Right renal pelvis (tissue), 4 donors: ENCODE results near the gene NFKBIL1. TPM values are rescaled to one million over a fixed set of nuclear protein-coding genes. Genes with fewer than 3 reads are reported as not detected.
"Not testable (repeated sequence)": the region's sequence is repeated elsewhere in the genome, so short reads cannot be mapped to it uniquely, and the experiment has no call there.

ENCODE experiments used
- DNase-seq, 4 donors: peaks; one replicate each; pipeline ENCODE4 v3.0.0-alpha.2; 2013; ENCODE audit warnings: low read depth in 4 of 4, low spot score in 3 of 4, missing footprints in 1 of 4
- polyA plus RNA-seq, 4 donors: library from polyadenylated mRNA; unstranded; fragments of 120-200 nt; gene quantifications; one replicate each; pipeline ENCODE4 v1.2.1, GENCODE V29; 2013; ENCODE audit not compliant: insufficient read length in 4 of 4

The NFKBIL1 gene, protein sequence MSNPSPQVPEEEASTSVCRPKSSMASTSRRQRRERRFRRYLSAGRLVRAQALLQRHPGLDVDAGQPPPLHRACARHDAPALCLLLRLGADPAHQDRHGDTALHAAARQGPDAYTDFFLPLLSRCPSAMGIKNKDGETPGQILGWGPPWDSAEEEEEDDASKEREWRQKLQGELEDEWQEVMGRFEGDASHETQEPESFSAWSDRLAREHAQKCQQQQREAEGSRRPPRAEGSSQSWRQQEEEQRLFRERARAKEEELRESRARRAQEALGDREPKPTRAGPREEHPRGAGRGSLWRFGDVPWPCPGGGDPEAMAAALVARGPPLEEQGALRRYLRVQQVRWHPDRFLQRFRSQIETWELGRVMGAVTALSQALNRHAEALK
- polyA plus RNA-seq, result 10 to 100 TPM; 19.1 to 27.4 (median 20.8) TPM

DNA sequence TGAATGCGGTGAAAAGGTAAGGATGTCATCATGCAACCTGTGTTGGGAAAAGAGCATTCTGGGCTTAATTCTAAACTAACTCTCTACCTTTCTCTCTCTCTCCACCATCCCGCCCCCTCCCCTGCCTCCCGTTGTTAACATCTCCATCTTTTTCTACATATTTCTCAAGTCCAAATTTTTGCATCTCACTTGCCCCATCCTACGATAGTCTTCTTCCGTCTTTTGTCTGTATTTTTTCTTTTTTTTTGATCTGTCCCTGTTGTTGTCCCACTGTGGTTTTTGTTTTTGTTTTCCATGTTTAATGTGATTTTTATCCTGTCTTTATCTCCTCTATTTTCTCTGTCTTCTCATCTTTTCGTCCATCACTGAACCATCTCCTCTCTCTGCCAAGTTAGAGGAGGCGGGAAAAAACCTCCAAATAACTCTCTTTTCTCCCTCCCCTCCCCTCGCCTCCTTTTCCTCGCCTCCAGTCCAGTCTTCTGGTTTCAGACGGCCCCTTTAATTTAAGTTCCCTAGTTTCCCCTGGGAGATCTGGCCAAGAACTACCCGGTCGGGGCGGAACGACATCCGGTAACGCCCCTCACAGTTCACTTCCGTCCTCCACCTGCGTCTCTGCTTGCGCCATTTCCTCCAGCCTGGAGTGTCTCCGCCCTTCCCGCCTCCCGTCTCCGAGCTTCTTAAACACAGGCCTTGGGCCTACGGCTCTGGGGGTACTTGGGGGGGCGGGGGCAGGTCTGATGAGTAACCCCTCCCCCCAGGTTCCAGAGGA, at the start of gene NFKBIL1:
NFKBIL1 (plus strand) TSS at position 651 of the 769 bp plus-strand sequence; CDS start at position 738, 87 bp downstream.
- DNase-seq, result peak; percentile 92 to 95 (median 94)

DNA sequence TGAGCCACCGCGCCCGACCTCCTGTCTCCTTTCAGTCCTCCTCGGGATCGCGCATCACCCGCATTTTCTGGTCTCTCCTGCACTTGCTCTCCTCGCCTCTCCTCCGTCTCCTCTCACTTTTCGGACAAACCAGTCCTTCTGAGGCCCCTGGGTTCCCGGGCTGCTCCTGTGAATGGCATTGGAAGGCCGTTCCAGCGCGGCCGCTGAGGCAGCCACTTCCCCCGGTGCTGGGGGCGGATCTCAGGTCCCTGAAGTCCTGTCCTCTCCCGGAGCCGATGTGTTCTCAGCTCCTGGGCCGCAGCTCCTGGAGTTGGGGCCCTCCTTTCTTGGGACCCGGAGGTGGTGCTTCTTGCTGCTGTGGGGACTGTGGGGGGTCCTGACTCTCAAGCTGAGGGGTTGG, 48.7 kb upstream of the NFKBIL1 start:
- no peak for DNase-seq

DNA sequence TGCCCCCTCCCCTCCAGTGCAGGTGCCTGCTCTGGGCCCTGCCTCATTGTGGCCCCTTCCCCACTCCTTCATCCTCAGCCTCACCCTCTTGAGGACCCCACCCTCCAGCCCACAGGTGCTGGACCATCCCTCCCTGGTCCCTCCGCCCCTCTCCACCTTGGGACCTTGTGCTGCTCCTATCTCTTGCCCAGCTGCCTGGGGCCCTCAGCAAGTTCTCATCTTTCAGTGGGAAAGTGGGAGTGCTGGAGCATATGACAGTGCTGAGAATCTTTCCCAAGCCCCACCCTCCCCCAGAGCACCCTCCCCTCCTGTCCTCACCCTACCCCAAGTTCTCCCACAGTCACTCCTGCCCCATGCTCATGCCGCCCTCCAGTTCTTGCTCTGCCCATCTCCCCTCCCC, 47.8 kb upstream of the NFKBIL1 start:
- not testable (repeated sequence) for DNase-seq

DNA sequence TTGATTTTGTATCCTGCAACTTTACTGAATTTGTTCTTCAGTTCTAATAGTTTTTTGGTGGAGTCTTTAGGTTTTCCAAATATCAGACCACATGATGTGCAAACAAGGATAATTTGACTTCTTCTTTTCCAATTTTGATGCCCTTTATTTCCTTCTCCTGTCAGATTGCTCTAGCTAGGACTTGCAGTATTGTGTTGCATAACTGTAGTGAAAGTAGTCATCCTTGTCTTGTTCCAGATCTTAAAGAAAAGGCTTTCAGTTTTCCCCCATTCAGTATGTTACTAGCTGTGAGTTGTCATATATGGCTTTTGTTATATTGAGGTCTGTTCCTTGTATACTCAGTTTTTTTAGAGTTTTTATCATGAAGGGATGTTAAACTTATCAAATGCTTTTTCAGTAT, 44.8 kb upstream of the NFKBIL1 start:
- DNase-seq, result no peak

DNA sequence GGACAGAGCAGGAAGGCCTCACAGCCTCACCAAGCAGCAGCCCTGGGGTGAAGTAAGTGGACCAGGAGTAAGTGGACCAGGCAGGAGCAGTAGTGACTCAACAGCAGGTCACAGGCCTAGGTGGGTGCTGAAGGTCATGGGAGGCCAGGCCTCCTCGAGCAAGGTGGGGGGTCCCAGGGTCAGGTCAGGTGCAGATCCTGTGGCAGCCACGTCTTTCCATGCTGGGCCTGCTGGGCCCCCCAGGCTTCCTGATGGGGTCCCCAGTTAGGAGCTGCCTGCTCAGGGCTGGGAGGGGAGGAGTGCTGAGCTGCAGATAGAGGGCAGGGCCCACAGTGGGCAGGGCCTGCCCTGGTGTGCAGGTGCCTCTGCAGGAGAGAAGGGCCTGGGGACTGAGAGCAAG, 38.4 kb upstream of the NFKBIL1 start:
- not testable (repeated sequence) for DNase-seq

DNA sequence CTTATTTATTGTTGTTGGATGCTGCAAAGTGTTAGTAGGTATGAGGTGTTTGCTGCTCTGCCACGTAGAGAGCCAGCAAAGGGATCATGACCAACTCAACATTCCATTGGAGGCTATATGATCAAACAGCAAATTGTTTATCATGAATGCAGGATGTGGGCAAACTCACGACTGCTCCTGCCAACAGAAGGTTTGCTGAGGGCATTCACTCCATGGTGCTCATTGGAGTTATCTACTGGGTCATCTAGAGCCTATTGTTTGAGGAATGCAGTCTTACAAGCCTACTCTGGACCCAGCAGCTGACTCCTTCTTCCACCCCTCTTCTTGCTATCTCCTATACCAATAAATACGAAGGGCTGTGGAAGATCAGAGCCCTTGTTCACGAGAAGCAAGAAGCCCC, 37.4 kb upstream of the NFKBIL1 start:
- DNase-seq, result no peak

DNA sequence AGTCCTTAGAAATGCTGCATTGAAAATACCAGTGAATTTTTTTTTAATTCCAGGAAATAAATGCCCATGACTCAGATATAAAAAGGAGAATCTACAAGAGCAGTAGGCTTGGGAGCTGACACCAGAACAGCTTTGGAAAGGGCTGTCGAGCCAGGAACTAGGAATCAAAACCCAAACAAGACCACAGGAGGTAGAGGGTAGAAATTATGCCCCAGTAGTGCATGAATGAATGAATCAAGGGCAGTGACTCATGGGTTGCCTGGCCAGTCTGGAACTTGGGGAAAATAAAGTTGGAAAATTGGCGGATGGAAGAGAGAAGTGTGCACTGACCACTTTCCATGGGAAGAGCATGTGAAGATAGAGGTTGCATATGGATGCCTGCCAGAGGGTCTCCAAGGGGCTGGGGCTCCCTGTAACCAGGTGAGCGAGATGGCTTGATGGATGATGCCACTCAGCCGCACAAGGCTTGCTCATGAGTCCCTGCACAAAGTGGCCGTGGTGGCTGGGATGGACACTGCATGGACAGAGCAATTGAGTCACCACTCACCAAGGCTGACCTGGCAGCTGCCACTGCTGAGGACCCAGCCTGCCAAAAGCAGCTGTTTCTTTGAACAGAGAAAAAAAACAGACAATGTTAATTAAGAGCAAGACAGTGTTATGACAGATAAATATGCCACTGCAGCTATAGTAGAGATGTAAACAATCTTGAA, 33.8 kb upstream of the NFKBIL1 start:
- no peak for DNase-seq

DNA sequence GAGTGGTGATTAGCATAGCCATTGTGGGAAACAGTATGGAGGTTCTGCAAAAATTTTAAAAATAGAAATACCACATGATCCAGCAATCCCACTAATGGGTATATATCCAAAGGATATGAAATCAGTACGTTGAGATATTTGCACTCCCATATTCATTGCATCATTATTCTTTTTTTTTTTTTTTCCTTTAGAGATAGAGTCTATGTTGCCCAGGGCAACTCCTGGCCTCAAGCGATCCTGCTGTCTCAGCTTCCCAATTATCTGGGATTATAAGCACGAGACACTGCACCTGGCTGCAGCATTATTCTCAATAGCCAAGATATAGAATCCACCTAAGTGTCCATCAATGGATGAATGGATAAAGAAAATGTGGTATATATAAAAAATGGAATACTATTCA, 25.6 kb upstream of the NFKBIL1 start:
- DNase-seq, result no peak

DNA sequence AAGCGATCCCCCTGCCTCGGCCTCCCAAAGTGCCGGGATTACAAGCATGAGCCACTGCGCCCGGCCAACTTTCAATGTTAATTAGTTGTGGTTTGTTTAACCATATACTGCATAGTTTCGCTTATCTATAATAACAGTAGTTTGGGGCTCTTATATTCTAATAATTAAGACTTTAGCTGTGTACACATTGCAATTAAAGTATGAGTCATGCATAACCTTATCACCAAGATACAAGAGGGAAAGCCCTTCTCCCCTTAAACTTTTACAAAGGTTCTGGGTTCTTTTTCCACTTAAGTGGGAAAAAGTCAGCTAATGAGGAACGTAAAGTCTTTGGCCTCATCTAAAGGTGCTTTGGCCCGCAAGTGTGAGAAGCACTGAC, 21.9 kb upstream of the NFKBIL1 start:
- DNase-seq, result no peak

DNA sequence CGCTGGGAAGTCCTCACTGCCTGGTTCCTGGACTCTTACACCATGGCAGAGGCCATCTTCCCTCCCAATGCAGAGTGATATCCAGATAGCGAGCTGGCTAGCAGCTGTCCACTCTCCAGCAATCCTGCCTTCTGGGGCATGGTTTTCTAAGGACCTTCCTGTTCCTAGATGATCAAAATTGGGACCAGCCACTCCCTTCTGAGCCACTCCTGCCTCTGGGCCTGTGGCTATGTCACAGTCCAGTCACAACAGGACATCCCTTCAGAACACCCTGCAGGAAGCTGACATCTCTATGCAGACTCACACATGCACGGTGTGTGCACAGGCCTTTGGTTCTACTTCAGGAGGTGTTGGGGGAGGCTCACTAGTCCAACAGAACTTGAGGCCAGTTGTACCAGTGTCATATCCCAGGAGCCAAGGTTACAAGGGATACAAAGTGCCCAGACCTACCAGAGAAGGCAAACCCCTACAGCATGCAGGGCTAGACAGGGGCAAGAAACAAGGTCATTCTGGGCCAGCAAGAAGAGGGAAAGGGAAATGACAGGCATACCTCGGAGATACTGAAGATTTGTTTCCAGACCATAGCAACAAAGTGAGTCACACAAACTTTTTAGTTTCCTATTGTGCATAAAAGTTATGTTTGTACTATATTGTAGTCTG, 21.3 kb upstream of the NFKBIL1 start:
- DNase-seq, result no peak

DNA sequence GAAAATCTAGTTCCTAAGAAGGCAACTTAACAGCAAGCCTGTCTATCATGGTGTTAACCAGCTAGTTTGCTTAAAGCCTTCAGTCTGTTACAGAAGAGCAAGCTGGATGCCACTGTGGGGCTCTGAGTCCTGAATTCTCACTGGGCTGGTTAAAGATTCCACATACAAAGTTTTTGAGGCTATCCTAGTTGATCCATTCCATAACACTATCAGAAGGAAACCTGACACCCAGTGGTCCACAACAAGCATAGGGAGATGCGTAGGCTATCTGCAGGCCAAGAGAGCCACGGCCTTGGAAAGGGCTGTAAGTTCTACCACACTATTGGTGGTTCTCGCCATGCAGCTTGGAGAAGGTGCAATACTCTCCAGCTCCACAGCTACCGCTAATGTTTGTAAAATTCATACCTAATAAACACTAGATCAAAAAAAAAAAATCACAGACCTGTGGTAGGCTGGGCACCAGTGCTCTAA, 19.1 kb upstream of the NFKBIL1 start:
- DNase-seq, result no peak

DNA sequence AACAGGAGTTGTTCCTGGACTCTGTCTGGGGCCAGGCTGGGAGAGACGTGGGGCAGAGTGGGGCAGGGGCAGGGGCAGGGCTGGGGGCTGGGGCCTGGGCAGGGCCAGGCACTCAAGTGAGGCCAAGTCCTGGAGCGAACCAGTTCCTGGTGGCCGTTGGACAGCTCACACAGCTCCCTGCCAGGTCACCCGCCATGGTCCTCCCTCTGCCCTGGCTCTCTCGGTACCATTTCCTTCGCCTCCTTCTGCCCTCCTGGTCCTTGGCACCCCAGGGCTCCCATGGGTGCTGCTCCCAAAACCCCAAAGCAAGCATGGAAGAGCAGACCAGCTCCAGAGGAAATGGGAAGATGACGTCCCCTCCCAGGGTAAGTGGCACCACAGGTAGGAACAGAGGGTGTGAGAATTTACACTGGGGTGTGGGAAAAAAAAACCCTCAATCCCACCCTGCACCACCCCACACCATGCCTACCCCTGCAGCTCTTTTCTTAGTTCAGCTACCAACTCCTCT, 18.5 kb upstream of the NFKBIL1 start, which contains the start of gene MCCD1:
MCCD1 (plus strand) TSS at position 142 of the 508 bp plus-strand sequence; CDS start at position 195, 53 bp downstream.
- DNase-seq, result no peak

DNA sequence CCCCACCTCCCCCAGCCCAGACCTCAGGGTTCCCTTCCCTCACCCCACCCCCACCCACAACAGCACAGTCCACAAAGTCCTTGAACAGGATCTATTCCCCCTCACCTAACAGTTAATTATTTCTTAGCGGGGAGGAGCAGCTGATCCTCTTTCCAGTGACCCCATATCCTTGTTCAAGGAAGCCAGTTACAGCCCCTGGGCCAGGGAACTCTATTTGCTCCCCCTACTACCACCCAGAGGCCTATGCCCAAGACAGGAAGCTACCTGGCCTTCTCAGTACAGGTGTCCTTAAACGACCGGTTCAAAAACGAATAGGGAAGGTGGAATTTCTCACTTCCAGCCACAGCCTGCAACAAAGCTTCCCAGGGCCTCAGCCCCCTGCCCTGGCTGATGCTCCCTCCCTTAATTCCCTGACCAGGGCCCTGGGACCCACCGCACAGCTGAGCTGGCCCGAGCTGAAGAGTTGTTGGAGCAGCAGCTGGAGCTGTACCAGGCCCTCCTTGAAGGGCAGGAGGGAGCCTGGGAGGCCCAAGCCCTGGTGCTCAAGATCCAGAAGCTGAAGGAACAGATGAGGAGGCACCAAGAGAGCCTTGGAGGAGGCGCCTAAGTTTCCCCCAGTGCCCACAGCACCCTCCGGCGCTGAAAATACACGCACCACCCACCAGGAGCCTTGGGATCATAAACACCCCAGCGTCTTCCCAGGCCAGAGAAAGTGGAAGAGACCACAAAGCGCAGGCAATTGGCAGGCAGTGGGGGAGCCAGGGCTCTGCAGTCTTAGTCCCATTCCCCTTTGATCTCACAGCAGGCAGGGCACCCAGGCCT, 17.9 kb upstream of the NFKBIL1 start:
- DNase-seq, result no peak

DNA sequence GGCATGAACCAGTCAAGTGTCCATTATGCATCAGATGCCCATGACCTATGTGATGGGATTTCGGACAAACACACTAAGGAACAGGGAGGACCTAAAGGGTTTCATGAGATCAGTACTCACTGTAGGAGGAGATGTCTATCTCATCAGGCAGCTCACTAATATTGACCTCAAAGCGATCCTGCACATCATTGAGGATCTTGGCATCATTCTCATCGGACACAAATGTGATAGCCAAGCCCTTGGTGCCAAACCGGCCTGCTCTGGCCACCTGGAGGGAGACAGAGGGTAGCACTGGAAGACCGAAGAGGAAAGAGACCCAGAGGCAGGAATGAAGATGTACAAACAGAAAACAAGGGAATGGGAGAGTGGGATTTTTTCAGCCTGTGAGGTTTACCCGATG, 16.7 kb upstream of the NFKBIL1 start:
- DNase-seq, result no peak

DNA sequence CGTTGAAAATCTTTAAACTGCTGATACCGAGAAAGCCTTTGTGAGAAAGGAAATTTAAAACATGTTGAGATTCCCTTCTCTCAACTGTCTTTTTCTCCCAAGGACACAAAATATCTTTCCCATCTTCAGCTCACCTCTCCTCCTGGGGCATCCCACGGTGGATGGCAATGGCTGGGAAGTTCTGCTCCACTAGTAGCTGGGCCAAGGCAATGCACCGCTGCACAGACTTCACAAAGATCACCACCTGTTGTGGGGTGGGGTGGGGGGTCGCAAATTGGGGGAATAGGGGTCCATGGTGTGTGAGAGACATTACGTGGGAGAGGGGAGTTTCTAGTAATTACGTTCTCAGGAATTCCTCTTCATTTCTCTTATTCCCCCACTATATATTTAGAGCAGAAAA, 16.2 kb upstream of the NFKBIL1 start:
- DNase-seq, result no peak

DNA sequence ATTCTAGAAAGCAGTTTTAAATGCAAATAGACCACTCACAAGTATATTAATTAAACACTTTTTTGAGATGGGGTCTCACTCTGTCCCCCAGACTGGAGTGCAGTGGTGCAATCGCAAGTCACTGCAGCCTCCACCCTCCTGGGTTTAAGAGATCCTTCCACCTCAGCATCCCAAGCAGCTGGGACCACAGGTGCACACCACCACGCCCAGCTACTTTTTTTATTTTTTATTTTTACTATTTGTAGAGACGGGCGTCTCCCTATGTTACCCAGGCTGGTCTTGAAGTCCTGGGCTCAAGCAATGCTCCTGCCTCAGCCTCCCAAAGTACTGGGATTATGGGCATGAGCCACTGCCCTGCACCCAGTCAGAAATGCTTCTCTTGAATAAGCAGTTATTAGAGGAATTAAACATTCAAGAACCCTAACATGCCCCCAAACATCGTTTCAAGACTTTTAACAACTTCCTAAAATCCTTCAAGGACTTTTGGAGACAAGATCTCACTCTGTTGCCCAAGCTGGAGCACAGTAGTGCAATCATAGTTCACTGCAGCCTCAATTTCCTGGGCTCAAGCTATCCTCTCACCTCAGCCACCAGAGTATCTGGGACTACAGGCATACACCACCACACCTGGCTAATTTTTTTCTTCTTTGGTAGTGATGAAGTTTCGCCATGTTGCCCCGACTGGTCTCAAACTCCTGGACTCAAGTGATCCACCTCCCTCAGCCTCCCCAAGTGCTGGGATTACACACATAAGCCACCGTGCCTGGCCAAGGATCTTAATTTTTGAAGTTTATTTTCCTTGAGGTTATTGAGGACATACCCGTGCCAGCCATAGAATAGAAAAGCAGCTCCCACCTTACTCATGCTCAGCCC, 15.4 kb upstream of the NFKBIL1 start:
- no peak for DNase-seq

DNA sequence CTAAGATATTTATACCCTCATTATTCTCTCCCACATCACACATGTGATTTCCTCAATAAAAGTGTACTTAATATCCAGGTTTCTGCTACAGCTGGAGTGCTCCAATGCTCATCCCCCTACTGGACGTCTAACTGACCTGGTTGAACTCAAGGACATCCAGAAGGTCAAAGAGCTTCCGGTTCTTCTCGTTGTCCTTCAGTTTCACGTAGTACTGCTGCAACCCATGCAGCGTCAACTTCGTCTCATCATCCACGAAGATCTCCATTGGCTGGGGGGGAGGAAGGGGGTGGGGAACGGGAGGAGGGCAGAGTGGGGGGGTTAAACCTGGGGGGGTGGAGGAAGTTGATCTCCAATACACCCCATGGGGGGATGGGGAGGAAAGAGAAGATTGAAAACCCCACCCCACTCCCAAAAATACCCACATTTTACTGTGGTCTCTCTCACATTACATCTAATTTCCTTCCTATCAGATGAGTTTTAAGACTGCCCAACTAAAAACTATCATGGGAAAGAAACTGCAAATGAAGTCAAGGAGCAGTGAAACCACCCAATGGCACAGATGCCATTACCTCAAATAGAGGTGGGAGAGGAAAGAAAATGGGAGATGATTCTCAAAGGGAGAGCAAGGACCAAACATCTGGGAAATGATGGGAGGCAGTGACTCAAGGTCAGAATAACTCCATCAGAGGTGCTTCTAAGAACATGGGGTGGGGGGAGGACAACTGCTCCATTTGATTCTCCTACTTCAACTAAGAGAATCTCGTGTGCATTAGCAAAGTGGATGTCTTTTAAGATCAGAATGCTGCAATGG, 14.6 kb upstream of the NFKBIL1 start:
- DNase-seq, result no peak

DNA sequence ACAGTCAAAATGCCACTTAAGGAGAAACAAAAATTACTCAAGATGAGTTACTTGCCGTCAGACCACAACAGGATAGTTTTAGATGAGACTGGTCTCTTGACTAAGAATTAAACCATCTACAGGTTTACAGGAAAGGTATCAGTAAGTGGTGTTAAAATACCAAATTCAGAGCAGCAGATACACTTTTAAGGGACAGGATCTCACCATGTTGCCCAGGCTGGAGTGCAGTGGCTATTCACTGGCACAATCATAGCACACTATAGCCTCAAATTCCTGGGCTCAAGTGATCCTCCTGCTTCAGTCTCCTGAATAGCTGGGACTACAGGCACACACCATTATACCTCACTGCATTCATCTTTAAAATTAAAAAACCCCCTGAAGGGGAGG, 14.0 kb upstream of the NFKBIL1 start:
- no peak for DNase-seq
